Measurements from ENCODE around the gene PRDM16.

GRCh38 chr1:3169665-3170356 lies 100.8 kb downstream of the PRDM16 start:
- TF ChIP-seq CTCF (IDR thresholded peaks at IDR 0.05) (no peak), EP300 (IDR thresholded peaks at IDR 0.05) (no peak)
